ENCODE results near the gene OLFML2B.

Gene OLFML2B

DNA sequence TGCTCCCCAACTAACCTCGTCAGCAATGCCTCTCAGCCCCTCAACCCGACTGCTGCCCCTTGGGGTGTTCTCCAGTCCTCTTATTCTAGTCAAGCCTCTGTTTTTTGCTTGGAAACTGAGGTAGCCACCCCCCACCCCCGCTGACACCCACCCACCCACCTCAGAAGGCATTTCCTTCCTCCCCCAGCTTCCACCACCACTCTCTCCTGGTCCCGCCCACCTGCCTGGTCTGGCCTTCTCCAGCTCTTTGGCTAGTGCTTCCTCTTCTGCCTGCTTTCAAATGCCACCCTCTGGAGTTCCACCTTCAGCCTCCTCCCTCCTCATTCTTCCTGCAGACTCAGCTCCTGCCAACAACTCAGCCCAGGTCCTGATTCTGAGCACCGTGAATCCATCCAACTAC is 35.3 kb downstream of the OLFML2B start:
- TF ChIP-seq, protein P1, sequence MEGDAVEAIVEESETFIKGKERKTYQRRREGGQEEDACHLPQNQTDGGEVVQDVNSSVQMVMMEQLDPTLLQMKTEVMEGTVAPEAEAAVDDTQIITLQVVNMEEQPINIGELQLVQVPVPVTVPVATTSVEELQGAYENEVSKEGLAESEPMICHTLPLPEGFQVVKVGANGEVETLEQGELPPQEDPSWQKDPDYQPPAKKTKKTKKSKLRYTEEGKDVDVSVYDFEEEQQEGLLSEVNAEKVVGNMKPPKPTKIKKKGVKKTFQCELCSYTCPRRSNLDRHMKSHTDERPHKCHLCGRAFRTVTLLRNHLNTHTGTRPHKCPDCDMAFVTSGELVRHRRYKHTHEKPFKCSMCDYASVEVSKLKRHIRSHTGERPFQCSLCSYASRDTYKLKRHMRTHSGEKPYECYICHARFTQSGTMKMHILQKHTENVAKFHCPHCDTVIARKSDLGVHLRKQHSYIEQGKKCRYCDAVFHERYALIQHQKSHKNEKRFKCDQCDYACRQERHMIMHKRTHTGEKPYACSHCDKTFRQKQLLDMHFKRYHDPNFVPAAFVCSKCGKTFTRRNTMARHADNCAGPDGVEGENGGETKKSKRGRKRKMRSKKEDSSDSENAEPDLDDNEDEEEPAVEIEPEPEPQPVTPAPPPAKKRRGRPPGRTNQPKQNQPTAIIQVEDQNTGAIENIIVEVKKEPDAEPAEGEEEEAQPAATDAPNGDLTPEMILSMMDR (conservative IDR thresholded peaks at IDR 0.05; ENCODE audit: low read length): no peak
- no peak overlapping the region for H3K4me3 ChIP-seq (ENCODE audit: low read length)
- no peak for DNase-seq (ENCODE audit: low read depth)

DNA sequence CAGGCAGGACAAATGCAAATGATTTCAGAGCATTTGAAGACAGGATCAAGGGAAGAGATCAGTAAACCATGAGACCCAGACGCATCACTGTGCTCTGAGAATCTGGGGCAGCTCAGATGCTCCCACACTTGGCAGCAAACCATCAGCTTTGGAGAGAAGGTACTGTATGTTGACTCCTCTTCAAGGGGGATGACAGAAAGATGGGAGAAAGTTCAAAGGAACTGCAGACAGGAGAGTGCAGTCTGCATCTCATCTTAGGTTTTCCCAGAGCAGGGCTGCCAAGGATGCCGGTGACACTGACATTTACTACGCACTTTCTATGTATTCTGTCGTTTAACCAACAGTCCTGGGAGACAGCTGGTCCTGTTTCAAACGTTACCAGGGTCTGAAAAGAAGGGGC is 35.8 kb downstream of the OLFML2B start:
- no peak for DNase-seq (ENCODE audit: low read depth)
- TF ChIP-seq, protein P1 (conservative IDR thresholded peaks at IDR 0.05; ENCODE audit: low read length): no peak
- H3K4me3 ChIP-seq (ENCODE audit: low read length): no peak overlapping the region

DNA sequence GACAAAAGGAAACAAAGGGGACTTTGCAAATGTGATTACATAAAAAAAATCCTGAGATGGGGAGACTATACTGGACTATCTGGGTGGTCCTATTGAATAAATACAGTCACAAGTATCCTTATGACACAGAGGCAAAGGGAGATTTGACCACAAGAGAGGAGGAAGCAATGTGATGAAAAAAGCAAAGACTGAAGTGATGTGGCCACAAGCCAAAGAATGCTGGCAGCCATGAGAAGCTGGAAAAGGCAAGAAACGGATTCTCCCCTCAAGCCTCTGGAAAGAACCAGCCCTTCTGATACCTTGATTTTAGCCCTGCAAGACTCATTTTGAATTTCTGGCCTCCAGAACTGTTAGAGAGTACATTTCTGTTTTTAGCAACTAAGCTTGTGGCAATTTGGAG is 36.4 kb downstream of the OLFML2B start:
- TF ChIP-seq, protein P1 (conservative IDR thresholded peaks at IDR 0.05; ENCODE audit: low read length): no peak
- DNase-seq (ENCODE audit: low read depth): no peak
- H3K4me3 ChIP-seq (ENCODE audit: low read length): no peak overlapping the region

DNA sequence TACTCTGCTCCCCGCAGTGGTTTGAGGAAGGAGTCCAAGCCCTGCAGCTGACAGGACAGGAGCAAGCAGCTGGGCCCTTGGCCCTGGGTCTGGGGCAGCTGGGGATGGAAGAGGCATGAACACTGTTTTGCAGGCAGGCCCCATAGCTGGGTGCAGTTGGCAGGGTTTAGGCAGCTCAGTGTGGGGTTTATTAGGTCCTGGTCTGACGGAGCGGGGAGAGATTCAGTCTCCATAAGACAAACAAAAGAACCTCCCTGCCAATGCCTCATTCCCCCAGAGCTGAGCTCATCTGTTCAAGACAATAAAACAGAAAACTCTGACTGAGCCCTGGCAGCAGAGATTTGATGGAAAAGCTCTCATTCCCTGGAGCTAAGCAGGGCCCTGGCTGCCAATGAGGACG is 37.3 kb downstream of the OLFML2B start:
- H3K4me3 ChIP-seq (ENCODE audit: low read length): no peak overlapping the region
- DNase-seq (ENCODE audit: low read depth): peak; percentile 56
- TF ChIP-seq, protein P1 (conservative IDR thresholded peaks at IDR 0.05; ENCODE audit: low read length): no peak

DNA sequence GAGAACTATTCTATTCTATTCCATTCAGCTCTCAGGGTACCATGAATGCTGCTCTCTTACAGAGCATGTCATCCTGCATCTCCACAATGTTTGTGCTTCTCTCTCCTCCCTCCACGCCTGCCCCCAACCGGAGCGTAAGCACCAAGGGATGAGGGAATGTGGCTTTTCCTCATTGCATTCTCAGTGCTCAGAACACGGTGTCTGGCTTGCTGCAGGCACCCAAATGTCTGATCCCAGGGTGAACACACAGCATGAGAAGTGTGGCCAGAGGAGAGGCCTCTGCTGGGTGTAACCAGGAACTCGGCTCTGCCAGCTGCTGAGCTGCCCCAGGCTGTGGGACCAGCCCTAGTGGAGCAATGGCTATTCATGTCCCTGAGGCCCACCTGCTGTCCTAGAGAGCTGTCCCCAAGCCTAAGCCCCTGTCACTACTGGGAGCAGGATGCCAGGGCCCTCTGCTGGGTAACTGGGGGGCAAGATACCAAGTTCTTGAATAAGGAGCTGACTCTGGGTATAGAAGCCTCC is 38.3 kb downstream of the OLFML2B start:
- TF ChIP-seq, protein P1 (conservative IDR thresholded peaks at IDR 0.05; ENCODE audit: low read length): no peak
- DNase-seq (ENCODE audit: low read depth): no peak
- H3K4me3 ChIP-seq (ENCODE audit: low read length): no peak overlapping the region

DNA sequence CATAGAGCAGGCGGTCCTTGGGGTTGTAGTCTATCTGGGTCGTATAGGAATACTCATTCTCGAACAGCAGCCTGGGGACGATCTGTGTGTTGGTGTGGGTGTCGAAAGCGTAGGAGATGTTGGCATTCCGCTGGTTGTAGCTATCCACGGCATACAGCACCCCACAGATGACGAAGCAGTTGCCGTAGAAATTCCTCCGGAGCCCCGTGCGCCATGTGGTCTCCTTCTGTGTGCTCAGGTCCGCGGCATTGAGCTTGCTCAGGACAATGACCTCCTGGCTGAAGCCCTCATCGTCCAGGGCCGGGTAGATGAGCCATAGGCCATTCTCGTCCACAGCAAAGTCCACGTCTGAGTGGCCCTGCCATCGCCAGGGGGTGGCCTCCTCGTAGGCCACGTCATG is 39.9 kb downstream of the OLFML2B start:
- no peak for DNase-seq (ENCODE audit: low read depth)
- no peak overlapping the region for H3K4me3 ChIP-seq (ENCODE audit: low read length)
- TF ChIP-seq, protein P1 (conservative IDR thresholded peaks at IDR 0.05; ENCODE audit: low read length): no peak

DNA sequence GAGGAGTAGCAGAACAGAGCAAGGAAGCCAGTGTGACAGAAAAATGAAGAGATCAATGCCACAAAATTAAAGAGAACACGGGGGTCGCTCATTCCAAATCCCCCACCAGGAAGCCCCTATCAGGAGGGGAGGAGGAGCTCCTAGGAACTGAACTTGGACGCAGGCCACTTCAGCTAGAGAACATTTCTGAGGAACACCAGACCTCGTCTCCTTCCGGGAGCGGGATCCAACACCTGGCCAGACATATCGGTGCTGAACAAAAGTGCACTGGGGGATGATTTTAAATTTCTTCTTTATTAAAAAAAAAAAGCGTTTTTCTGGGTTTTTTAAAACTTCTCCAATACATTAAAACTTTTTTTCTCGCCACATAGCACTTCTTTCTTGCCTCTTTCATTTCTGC is 40.8 kb downstream of the OLFML2B start:
- TF ChIP-seq, protein P1 (conservative IDR thresholded peaks at IDR 0.05; ENCODE audit: low read length): no peak
- H3K4me3 ChIP-seq (ENCODE audit: low read length): no peak overlapping the region
- no peak for DNase-seq (ENCODE audit: low read depth)
